Measurements from ENCODE around the gene AQP7.

AQP7 gene

GRCh38 chr9:33418090-33418489 lies 15.7 kb upstream of the AQP7 start:
- FAIRE-seq (no peak), DNase-seq (ENCODE audit: insufficient read length, low spot score) (no peak)

GRCh38 chr9:33416996-33417395 lies 14.6 kb upstream of the AQP7 start:
- DNase-seq (ENCODE audit: insufficient read length, low spot score), result no peak
- TF ChIP-seq CTCF (IDR thresholded peaks at IDR 0.05; ENCODE audit: insufficient read depth, missing control alignments), result no peak

More at GRCh38 chr9:33418090-33418489, 15.7 kb upstream of the AQP7 start:
- no peak for TF ChIP-seq CTCF (IDR thresholded peaks at IDR 0.05; ENCODE audit: insufficient read depth, missing control alignments)

GRCh38 chr9:33415501-33416038 lies 13.2 kb upstream of the AQP7 start:
- peak; percentile 41 for TF ChIP-seq CTCF (IDR thresholded peaks at IDR 0.05; ENCODE audit: insufficient read depth, missing control alignments)
- no peak for DNase-seq (ENCODE audit: insufficient read length, low spot score)
- FAIRE-seq, result no peak

More at GRCh38 chr9:33416996-33417395, 14.6 kb upstream of the AQP7 start:
- FAIRE-seq, result no peak

GRCh38 chr9:33414889-33415500 lies 12.6 kb upstream of the AQP7 start:
- FAIRE-seq (no peak), DNase-seq (ENCODE audit: insufficient read length, low spot score) (no peak)
- TF ChIP-seq CTCF (IDR thresholded peaks at IDR 0.05; ENCODE audit: insufficient read depth, missing control alignments), result no peak

DNA sequence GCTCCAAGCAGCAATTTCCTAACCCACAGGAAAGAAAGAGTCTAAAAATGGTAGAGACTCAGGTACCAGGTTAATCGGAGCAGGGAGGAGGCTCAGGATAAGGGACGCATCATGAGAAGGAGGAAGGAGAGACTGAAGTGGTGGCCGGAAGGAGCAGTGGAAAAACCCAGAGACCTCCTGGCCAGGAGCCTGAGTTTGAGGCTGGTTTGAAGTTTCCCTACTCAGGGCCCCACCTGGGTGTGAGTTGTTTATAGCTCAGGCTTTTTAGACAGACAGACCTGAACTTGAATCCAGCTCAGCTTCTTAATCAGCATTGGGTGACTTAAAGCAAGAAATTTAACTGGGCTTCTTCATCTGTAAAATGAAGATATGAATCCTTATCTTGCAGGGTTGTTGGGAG lies 11.9 kb upstream of the AQP7 start:
- FAIRE-seq, result no peak
- no peak for DNase-seq (ENCODE audit: insufficient read length, low spot score)
- TF ChIP-seq CTCF (IDR thresholded peaks at IDR 0.05; ENCODE audit: insufficient read depth, missing control alignments), result no peak

GRCh38 chr9:33408087-33408486 lies 5.7 kb upstream of the AQP7 start:
- no peak for TF ChIP-seq CTCF (IDR thresholded peaks at IDR 0.05; ENCODE audit: insufficient read depth, missing control alignments)
- FAIRE-seq (no peak), DNase-seq (ENCODE audit: insufficient read length, low spot score) (no peak)

GRCh38 chr9:33407061-33407460 lies 4.7 kb upstream of the AQP7 start:
- FAIRE-seq, result no peak
- no peak for DNase-seq (ENCODE audit: insufficient read length, low spot score)

More at GRCh38 chr9:33407061-33407460, 4.7 kb upstream of the AQP7 start:
- TF ChIP-seq CTCF (IDR thresholded peaks at IDR 0.05; ENCODE audit: insufficient read depth, missing control alignments), result no peak

Measured in D721Med (cell line).